Upper lobe of left lung (tissue), 6 donors: ENCODE results near the gene GALK2. TPM values are rescaled to one million over a fixed set of nuclear protein-coding genes. Genes with fewer than 3 reads are reported as not detected.

Source experiments
- ATAC-seq, 2 donors: fragments of 200-7000 bp; cut with Tn5 transposase; one replicate each; pipeline ENCODE4 v1.9.1; 2022; ENCODE audit warnings: mild to moderate bottlenecking in 2 of 2, moderate library complexity in 2 of 2; ENCODE audit not compliant: low FRiP score in 2 of 2
- DNase-seq, 2 donors: peaks; one replicate each; pipeline ENCODE4 v3.0.0-alpha.2; 2019 to 2020
- H3K27ac ChIP-seq, 4 donors: fragments of 200-600 bp; sonication (generic); one replicate each; pipeline ENCODE4 v1.5.1; 2016 to 2019
- H3K27me3 ChIP-seq, 4 donors: fragments of 200-600 bp; sonication (generic); one replicate each; pipeline ENCODE4 v1.5.1; 2017 to 2019
- H3K36me3 ChIP-seq, 4 donors: fragments of 200-600 bp; sonication (generic); one replicate each; pipeline ENCODE4 v1.5.1; 2016 to 2019
- H3K4me1 ChIP-seq, 4 donors: fragments of 200-600 bp; sonication (generic); one replicate each; pipeline ENCODE4 v1.5.1; 2018 to 2019
- H3K4me3 ChIP-seq, 4 donors: fragments of 200-600 bp; sonication (generic); one replicate each; pipeline ENCODE4 v1.5.1; 2017 to 2019; ENCODE audit warnings: mild to moderate bottlenecking in 2 of 4, moderate library complexity in 1 of 4
- H3K9me3 ChIP-seq, 4 donors: fragments of 200-600 bp; sonication (generic); one replicate each; pipeline ENCODE4 v1.5.1; 2018 to 2019
- CTCF ChIP-seq, 6 experiments: fragments of 450-650 bp in 4 of 6; fragments of 200-600 bp in 2 of 6; sonication (generic) in 2 of 6; IDR thresholded peaks; one replicate each; pipeline ENCODE4 v1.5.1; 2016 to 2019; ENCODE audit warnings: antibody characterized with exemption in 6 of 6
- EP300 ChIP-seq, 4 donors: sonication (generic); formaldehyde crosslinking; IDR thresholded peaks; one replicate each; pipeline ENCODE4 v1.5.1; 2017; ENCODE audit warnings: antibody characterized with exemption in 4 of 4, control low read depth in 2 of 4
- POLR2A ChIP-seq, 4 donors: fragments of 450-650 bp; IDR thresholded peaks; one replicate each; pipeline ENCODE4 v1.5.1; 2016 to 2017; ENCODE audit warnings: antibody characterized with exemption in 4 of 4, mild to moderate bottlenecking in 2 of 4
- POLR2AphosphoS5 ChIP-seq, 2 donors: sonication (generic); formaldehyde crosslinking; IDR thresholded peaks; one replicate each; pipeline ENCODE4 v1.5.1; 2017; ENCODE audit warnings: antibody characterized with exemption in 2 of 2
- WGBS, 2 donors: methylation state at CpG; one replicate each; pipeline ENCODE4 v1.1.5; 2017 to 2018; 5-methylcytosine and 5-hydroxymethylcytosine counted together
- total RNA-seq, 6 donors: library from RNA; depleted of rRNA in 4 of 6; stranded (reverse); fragments of >200 nt in 4 of 6; gene quantifications; one replicate each; pipeline versions ENCODE4 v1.1.0 to v1.2.1, GENCODE V29; 2016 to 2021
- donor health status: DM: no; HTN: no; CAD: no; lungs with moderate emphysema.
- donor health status: DM: no; HTN: yes; CAD: no; lungs with severe emphysema.

Gene GALK2
- total RNA-seq, 6 donors from 2014 or later = 14.2 to 63.9 (median 40.7) TPM

GRCh38 chr15:49131403-49131802 is 38.6 kb upstream of the GALK2 start:
- Histone ChIP-seq H3K36me3 (peaks cover 17 to 96% (median 44%) of the 10 kb centered on the region in 4 donors), H3K27me3 (no peaks in the 10 kb centered on the region), H3K27ac (no peak overlapping the region), H3K9me3 (no peaks in the 10 kb centered on the region), H3K4me3 (no peak overlapping the region), H3K4me1 (no peaks in the 10 kb centered on the region)
- TF ChIP-seq EP300 (IDR thresholded peaks at IDR 0.05) (no peak), CTCF (IDR thresholded peaks at IDR 0.05) (no peak), POLR2A (IDR thresholded peaks at IDR 0.05) (no peak), POLR2AphosphoS5 (IDR thresholded peaks at IDR 0.05) (no peak)
- ATAC-seq = no peak
- WGBS, 2 donors = 89 to 91% methylated on average over 3 of the region's 3 CpGs
- DNase-seq = no peak

DNA sequence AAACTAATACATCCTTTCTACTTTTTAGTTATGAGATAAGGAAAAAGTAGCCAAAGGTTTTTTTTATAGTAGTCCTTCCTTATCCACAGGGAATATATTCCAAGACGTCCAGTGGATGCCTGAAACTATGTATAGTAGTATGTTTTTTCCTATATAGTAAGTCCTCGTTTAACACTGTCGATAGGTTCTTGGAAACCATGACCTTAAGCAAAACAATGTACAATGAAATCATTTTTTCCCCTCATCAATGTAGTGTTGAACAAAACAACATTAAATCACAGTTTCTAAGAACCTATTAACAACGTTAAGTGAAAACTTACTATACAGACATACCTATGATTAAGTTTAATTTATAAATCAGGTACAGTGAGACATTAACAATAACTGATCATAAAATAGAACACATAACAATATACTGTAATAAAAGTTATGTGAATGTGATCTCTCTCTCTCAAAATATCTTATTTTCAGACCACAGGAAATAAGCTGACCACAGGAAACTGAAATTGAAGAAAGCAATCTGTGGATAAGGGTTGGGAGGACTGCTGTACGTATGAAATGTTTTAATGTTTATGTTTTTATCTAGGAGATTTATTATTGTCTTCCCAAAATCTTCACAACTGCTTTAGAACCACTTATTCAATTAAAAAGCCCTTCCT is 35.2 kb upstream of the GALK2 start:
- Histone ChIP-seq H3K4me3 (no peak overlapping the region), H3K27ac (no peak overlapping the region), H3K36me3 (peaks cover 16 to 96% (median 41%) of the 10 kb centered on the region in 4 donors), H3K9me3 (no peaks in the 10 kb centered on the region), H3K27me3 (no peaks in the 10 kb centered on the region), H3K4me1 (no peaks in the 10 kb centered on the region)
- DNase-seq = no peak
- 78 to 81% methylated on average over 5 of the region's 5 CpGs for WGBS, 2 donors
- ATAC-seq = no peak
- TF ChIP-seq POLR2A (IDR thresholded peaks at IDR 0.05) = no peak
- TF ChIP-seq CTCF (IDR thresholded peaks at IDR 0.05) = no peak
- TF ChIP-seq POLR2AphosphoS5 (IDR thresholded peaks at IDR 0.05) = no peak

GRCh38 chr15:49135342-49135857 is 34.6 kb upstream of the GALK2 start:
- no peak overlapping the region for H3K27ac ChIP-seq
- no peaks in the 10 kb centered on the region for H3K9me3 ChIP-seq
- 69 to 78% methylated on average over 2 of the region's 2 CpGs for WGBS, 2 donors
- TF ChIP-seq POLR2A (IDR thresholded peaks at IDR 0.05) = no peak
- peaks cover 16 to 96% (median 41%) of the 10 kb centered on the region in 4 donors for H3K36me3 ChIP-seq
- no peaks in the 10 kb centered on the region for H3K27me3 ChIP-seq
- ATAC-seq = no peak
- no peak for DNase-seq
- H3K4me1 ChIP-seq = no peaks in the 10 kb centered on the region
- H3K4me3 ChIP-seq = no peak overlapping the region

- no peaks in the 10 kb centered on the region for H3K27me3 ChIP-seq
- no peak overlapping the region for H3K27ac ChIP-seq
- no peaks in the 10 kb centered on the region for H3K9me3 ChIP-seq
- no peak for ATAC-seq
- no peaks in the 10 kb centered on the region for H3K4me1 ChIP-seq
- TF ChIP-seq CTCF (IDR thresholded peaks at IDR 0.05) = no peak
- no peak for TF ChIP-seq POLR2AphosphoS5 (IDR thresholded peaks at IDR 0.05)
- TF ChIP-seq EP300 (IDR thresholded peaks at IDR 0.05) = no peak
- TF ChIP-seq POLR2A (IDR thresholded peaks at IDR 0.05) = no peak
- DNase-seq = no peak
- H3K4me3 ChIP-seq = no peak overlapping the region
- WGBS, 2 donors = 85 to 90% methylated on average over 3 of the region's 3 CpGs
- peaks cover 16 to 96% (median 38%) of the 10 kb centered on the region in 4 donors for H3K36me3 ChIP-seq
These were observed 34.1 kb upstream of the GALK2 start for GRCh38 chr15:49135911-49136310.

- Histone ChIP-seq H3K27ac (no peak overlapping the region), H3K27me3 (no peaks in the 10 kb centered on the region), H3K4me3 (no peak overlapping the region), H3K9me3 (no peaks in the 10 kb centered on the region), H3K36me3 (peaks cover 18 to 97% (median 54%) of the 10 kb centered on the region in 4 donors), H3K4me1 (no peaks in the 10 kb centered on the region)
- ATAC-seq = no peak
- WGBS, 2 donors = 67 to 68% methylated on average over 2 of the region's 2 CpGs
- DNase-seq = no peak
- TF ChIP-seq POLR2A (IDR thresholded peaks at IDR 0.05) (no peak), EP300 (IDR thresholded peaks at IDR 0.05) (no peak), CTCF (IDR thresholded peaks at IDR 0.05) (no peak), POLR2AphosphoS5 (IDR thresholded peaks at IDR 0.05) (no peak)
These were observed 32.2 kb upstream of the GALK2 start for GRCh38 chr15:49137861-49138260.
